CD14-positive monocyte (primary cell): ENCODE measurements around the gene IER3IP1. TPM values are rescaled to one million over a fixed set of nuclear protein-coding genes. Genes with fewer than 3 reads are reported as not detected.

ENCODE experiments used
- DNase-seq, 3 donors: peaks; one replicate each; pipeline ENCODE4 v3.0.0-alpha.2; 2011 to 2022
- H2AFZ ChIP-seq: 2 replicates; pipeline ENCODE4 v1.6.0; 2012; ENCODE audit warnings: mild to moderate bottlenecking, low read depth, low read length, inconsistent platforms; ENCODE audit not compliant: insufficient read depth, poor library complexity, severe bottlenecking
- H3K27ac ChIP-seq, 2 donors: 1 replicate in 1 of 2; 2 replicates in 1 of 2; pipeline ENCODE4 v1.5.1; 2012 to 2013; ENCODE audit warnings: low read length in 2 of 2, control low read depth in 1 of 2, inconsistent platforms in 1 of 2, low read depth in 1 of 2, mild to moderate bottlenecking in 1 of 2
- H3K27me3 ChIP-seq, 2 donors: one replicate each; pipeline versions ENCODE4 v1.6.0 to v1.6.1; 2011 to 2013; ENCODE audit warnings: low read length in 2 of 2; ENCODE audit not compliant: control insufficient read depth in 2 of 2, insufficient read depth in 2 of 2
- H3K36me3 ChIP-seq, 2 donors: replicated peaks in 1 of 2; 1 replicate in 1 of 2; 2 replicates in 1 of 2; pipeline versions ENCODE4 v1.5.1 to v1.6.1; 2012 to 2013; ENCODE audit warnings: low read length in 2 of 2, control low read depth in 1 of 2, inconsistent platforms in 1 of 2, mild to moderate bottlenecking in 1 of 2; ENCODE audit not compliant: insufficient read depth in 2 of 2, control insufficient read depth in 1 of 2
- H3K4me1 ChIP-seq, 2 donors: 1 replicate in 1 of 2; 2 replicates in 1 of 2; pipeline versions ENCODE4 v1.5.1 to v1.6.1; 2012 to 2013; ENCODE audit warnings: low read length in 2 of 2, control low read depth in 1 of 2, inconsistent platforms in 1 of 2, mild to moderate bottlenecking in 1 of 2, moderate library complexity in 1 of 2; ENCODE audit not compliant: insufficient read depth in 2 of 2, control insufficient read depth in 1 of 2
- H3K4me2 ChIP-seq: replicated peaks from 2 replicates; pipeline ENCODE3; 2012; ENCODE audit warnings: low read length, moderate library complexity, mild to moderate bottlenecking; ENCODE audit not compliant: poor library complexity, severe bottlenecking; ENCODE audit errors: extremely low read depth
- H3K4me3 ChIP-seq, 3 experiments: fragments of 200-600 bp in 1 of 3; sonication (generic) in 1 of 3; replicated peaks in 1 of 3; 1 replicate in 2 of 3; 2 replicates in 1 of 3; pipeline ENCODE4 v1.5.1; 2011 to 2013; ENCODE audit warnings: low read length in 3 of 3, mild to moderate bottlenecking in 3 of 3, control low read depth in 2 of 3, low read depth in 2 of 3, inconsistent platforms in 1 of 3, moderate library complexity in 1 of 3
- H3K79me2 ChIP-seq: 2 replicates; pipeline ENCODE4 v1.6.0; 2012; ENCODE audit warnings: mild to moderate bottlenecking, control low read depth, inconsistent platforms, low read length, moderate library complexity; ENCODE audit not compliant: insufficient read depth
- H3K9ac ChIP-seq: 2 replicates; pipeline ENCODE4 v1.6.0; 2017; ENCODE audit warnings: low read length, mild to moderate bottlenecking; ENCODE audit not compliant: insufficient read depth, poor library complexity, severe bottlenecking
- H3K9me3 ChIP-seq, 2 donors: replicated peaks in 1 of 2; 1 replicate in 1 of 2; 2 replicates in 1 of 2; pipeline versions ENCODE4 v1.5.1 to v1.6.1; 2012 to 2013; ENCODE audit warnings: low read length in 2 of 2, control low read depth in 1 of 2; ENCODE audit not compliant: control insufficient read depth in 1 of 2, insufficient read depth in 1 of 2
- H4K20me1 ChIP-seq: 2 replicates; pipeline ENCODE4 v1.6.0; 2012; ENCODE audit warnings: mild to moderate bottlenecking, low read length, control low read depth, moderate library complexity; ENCODE audit not compliant: insufficient read depth
- H3K27ac Mint-ChIP-seq, 7 donors: one replicate each; pipeline ENCODE4 v1.8.0; 2020; ENCODE audit warnings: mild to moderate bottlenecking in 7 of 7, mixed read lengths in 7 of 7, moderate library complexity in 6 of 7, inconsistent platforms in 2 of 7
- H3K27me3 Mint-ChIP-seq, 3 donors: one replicate each; pipeline ENCODE4 v1.8.0; 2021 to 2022; ENCODE audit warnings: low read depth in 3 of 3, mild to moderate bottlenecking in 3 of 3, mixed read lengths in 3 of 3, moderate library complexity in 3 of 3, inconsistent platforms in 1 of 3
- H3K36me3 Mint-ChIP-seq, 2 donors: one replicate each; pipeline ENCODE4 v1.8.0; 2020; ENCODE audit warnings: mixed read lengths in 2 of 2, inconsistent platforms in 1 of 2, mild to moderate bottlenecking in 1 of 2
- H3K4me1 Mint-ChIP-seq: one replicate; pipeline ENCODE4 v1.8.0; 2020; ENCODE audit warnings: mild to moderate bottlenecking, mixed read lengths
- H3K4me3 Mint-ChIP-seq, 2 donors: one replicate each; pipeline ENCODE4 v1.8.0; 2020; ENCODE audit warnings: mild to moderate bottlenecking in 2 of 2, mixed read lengths in 2 of 2, moderate library complexity in 1 of 2
- H3K9me3 Mint-ChIP-seq, 7 donors: one replicate each; pipeline ENCODE4 v1.8.0; 2020 to 2022; ENCODE audit warnings: mixed read lengths in 7 of 7, mild to moderate bottlenecking in 6 of 7, moderate library complexity in 6 of 7, inconsistent platforms in 2 of 7
- WGBS: methylation state at CpG from one replicate; pipeline ENCODE4 v1.1.5; 2013; ENCODE audit warnings: missing lambda C conversion rate; ENCODE audit not compliant: insufficient coverage; 5-methylcytosine and 5-hydroxymethylcytosine counted together
- intact Hi-C, 2 donors: fragments of 100-400 bp; cut with micrococcal nuclease; formaldehyde crosslinking; loops; one replicate each; pipeline versions ENCODE4 v1.15.0 to v1.15.1; 2023
- polyA plus RNA-seq, 3 donors: library from polyadenylated mRNA; depleted of rRNA in 1 of 3; unstranded in 2 of 3; stranded (reverse) in 1 of 3; fragments of 300-500 nt in 2 of 3; fragments of >200 nt in 1 of 3; fragmentation: Illumina TruSeq in 2 of 3; gene quantifications; 1 replicate in 2 of 3; 2 replicates in 1 of 3; pipeline ENCODE4 v1.2.3, GENCODE V29; 2012 to 2021
- TF ChIP-seq, protein P1 (sequence below): fragments of 200-600 bp; IDR thresholded peaks from one replicate; pipeline ENCODE4 v1.8.0; 2022; ENCODE audit warnings: antibody characterized with exemption, mild to moderate bottlenecking

Gene IER3IP1
- polyA plus RNA-seq, 3 donors: 3.8 to 17.2 (median 14.4) TPM

DNA sequence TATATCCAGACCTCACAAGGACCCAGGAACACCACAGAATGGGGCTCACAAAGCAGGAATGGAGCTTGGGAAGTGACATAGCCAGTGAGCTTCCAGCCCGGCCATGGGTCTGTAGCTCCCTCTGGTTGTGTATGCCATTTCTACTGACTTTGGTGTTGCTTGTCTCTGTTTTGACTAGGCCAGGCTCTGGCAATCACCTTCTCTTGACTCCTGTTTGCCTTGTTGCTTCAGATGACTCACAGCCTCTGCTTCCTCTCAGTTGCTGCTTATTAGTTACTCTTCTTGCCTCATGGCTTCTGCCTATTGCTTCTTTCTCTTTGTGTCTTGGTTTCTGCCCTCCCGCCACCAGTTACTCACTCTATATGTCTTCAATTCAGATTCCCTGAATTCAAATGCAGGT, 15.8 kb upstream of the IER3IP1 start:
- WGBS: 88% methylated on average over 1 of the region's 2 CpGs
- Histone ChIP-seq H3K4me3 (no peak overlapping the region), H3K27me3 (peaks cover 0 to 6% of the 10 kb centered on the region in 2 donors), H3K9me3 (no peaks in the 10 kb centered on the region), H3K4me2 (no peak overlapping the region), H3K27ac (no peak overlapping the region), H3K79me2 (no peaks in the 10 kb centered on the region), H3K9ac (no peak overlapping the region), H2AFZ (no peak overlapping the region), H4K20me1 (no peaks in the 10 kb centered on the region), H3K4me1 (no peaks in the 10 kb centered on the region), H3K36me3 (no peaks in the 10 kb centered on the region)
- TF ChIP-seq, protein P1, sequence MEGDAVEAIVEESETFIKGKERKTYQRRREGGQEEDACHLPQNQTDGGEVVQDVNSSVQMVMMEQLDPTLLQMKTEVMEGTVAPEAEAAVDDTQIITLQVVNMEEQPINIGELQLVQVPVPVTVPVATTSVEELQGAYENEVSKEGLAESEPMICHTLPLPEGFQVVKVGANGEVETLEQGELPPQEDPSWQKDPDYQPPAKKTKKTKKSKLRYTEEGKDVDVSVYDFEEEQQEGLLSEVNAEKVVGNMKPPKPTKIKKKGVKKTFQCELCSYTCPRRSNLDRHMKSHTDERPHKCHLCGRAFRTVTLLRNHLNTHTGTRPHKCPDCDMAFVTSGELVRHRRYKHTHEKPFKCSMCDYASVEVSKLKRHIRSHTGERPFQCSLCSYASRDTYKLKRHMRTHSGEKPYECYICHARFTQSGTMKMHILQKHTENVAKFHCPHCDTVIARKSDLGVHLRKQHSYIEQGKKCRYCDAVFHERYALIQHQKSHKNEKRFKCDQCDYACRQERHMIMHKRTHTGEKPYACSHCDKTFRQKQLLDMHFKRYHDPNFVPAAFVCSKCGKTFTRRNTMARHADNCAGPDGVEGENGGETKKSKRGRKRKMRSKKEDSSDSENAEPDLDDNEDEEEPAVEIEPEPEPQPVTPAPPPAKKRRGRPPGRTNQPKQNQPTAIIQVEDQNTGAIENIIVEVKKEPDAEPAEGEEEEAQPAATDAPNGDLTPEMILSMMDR: no peak
- Mint-ChIP-seq H3K4me3 (no peak overlapping the region), H3K36me3 (no peaks in the 10 kb centered on the region), H3K4me1 (peaks cover 5% of the 10 kb centered on the region), H3K9me3 (peaks cover 2 to 12% (median 6%) of the 10 kb centered on the region in 7 donors), H3K27ac (no peak overlapping the region), H3K27me3 (peaks cover 5 to 13% (median 7%) of the 10 kb centered on the region in 3 donors)
- DNase-seq: no peak
- intact Hi-C loops: no loop called here

DNA sequence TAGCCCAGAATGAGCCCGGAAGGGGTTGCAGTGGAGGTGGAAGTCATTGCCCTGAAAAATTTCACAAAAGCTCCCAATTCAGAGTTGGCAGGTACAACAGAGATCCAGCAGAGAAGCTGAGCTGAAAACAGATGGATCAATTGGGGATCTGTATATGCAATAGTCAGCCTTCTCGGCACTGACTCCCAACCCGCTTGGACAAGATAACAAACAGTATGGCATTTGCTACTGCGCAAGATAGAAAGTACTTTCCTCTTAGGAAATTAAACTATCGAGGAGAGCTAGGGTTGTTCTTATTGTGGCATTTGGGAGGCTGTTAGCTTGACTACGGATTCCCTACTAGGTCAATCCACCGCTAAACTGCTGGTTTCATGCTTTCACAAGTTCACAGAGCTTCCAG, 11.6 kb upstream of the IER3IP1 start:
- Mint-ChIP-seq H3K27me3 (peaks cover 3 to 15% (median 3%) of the 10 kb centered on the region in 3 donors), H3K4me3 (no peak overlapping the region), H3K4me1 (peaks cover 2% of the 10 kb centered on the region), H3K27ac (no peak overlapping the region), H3K36me3 (no peaks in the 10 kb centered on the region), H3K9me3 (peaks cover 0 to 19% (median 18%) of the 10 kb centered on the region in 7 donors)
- no peak overlapping the region for H2AFZ ChIP-seq
- H3K27me3 ChIP-seq: peaks cover 2 to 9% of the 10 kb centered on the region in 2 donors
- no peak overlapping the region for H3K9ac ChIP-seq
- no peak for DNase-seq
- H3K4me1 ChIP-seq: no peaks in the 10 kb centered on the region
- peaks cover 4 to 10% of the 10 kb centered on the region in 2 donors for H3K9me3 ChIP-seq
- H3K4me3 ChIP-seq: no peak overlapping the region
- no peaks in the 10 kb centered on the region for H3K36me3 ChIP-seq
- no peaks in the 10 kb centered on the region for H3K79me2 ChIP-seq
- no peaks in the 10 kb centered on the region for H4K20me1 ChIP-seq
- 100% methylated on average over 1 of the region's 7 CpGs for WGBS
- no peak overlapping the region for H3K4me2 ChIP-seq
- TF ChIP-seq, protein P1: no peak
- intact Hi-C loops: no loop called here
- H3K27ac ChIP-seq: no peak overlapping the region
